AG09319 (cell line): ENCODE data around the gene ASAP2.
A peak's percentile ranks its signal among the peaks of the same experiment; 100 is the strongest.

ENCODE experiments used
- DNase-seq: peaks from one replicate; pipeline ENCODE4 v3.0.0-alpha.2; 2010; ENCODE audit warnings: low read depth; ENCODE audit errors: extremely low read depth
- CTCF ChIP-seq: IDR thresholded peaks from 2 replicates; pipeline ENCODE4 v1.5.1; 2011; ENCODE audit warnings: low read depth, mild to moderate bottlenecking, inconsistent platforms, low read length, moderate library complexity

The ASAP2 gene

DNA sequence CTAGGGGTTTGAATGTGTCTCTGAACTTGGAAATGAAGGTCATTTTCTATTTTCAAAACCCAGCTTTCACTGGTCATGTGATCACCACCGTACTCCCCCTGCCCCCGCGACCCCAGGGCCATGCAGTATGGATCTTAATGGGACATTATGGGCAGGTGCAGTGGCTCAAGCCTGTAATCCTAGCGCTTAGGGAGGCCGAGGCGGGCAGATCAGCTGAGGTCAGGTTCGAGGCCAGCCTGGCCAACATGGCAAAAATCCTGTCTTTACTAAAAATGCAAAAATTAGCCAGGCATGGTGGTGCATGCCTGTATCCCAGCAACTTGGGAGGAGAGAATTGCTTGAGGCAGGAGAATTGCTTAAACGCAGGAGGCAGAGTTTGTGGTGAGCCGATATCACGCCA is 139.4 kb downstream of the ASAP2 start:
- TF ChIP-seq CTCF, result no peak
- no peak for DNase-seq

- DNase-seq, result no peak
- no peak for TF ChIP-seq CTCF
Observed at GRCh38 chr2:9346885-9347284, 140.3 kb downstream of the ASAP2 start.

GRCh38 chr2:9347411-9347881 is 140.8 kb downstream of the ASAP2 start:
- no peak for TF ChIP-seq CTCF
- DNase-seq, result peak; percentile 75

DNA sequence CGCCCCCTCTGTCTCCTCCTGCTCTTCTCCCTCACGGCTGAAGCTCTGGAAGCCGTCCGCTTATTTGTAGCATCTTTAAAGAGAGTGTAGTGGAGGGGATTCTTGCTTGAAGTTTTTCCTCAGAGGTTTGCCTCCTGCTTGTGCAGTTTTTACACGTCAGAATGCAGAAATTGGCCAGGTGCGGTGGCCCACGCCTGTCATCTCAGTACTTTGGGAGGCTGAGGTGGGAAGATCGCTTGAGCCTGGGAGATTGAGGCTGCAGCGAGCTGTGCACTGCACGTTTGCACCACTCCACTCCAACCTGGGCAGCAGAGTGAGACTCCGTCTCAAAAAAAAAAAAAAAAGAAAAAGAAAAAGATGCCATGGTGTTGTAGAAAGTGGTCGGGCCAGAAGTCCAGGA is 147.7 kb downstream of the ASAP2 start:
- no peak for DNase-seq
- no peak for TF ChIP-seq CTCF

- no peak for DNase-seq
- TF ChIP-seq CTCF, result no peak
Observed at GRCh38 chr2:9355270-9355669, 148.7 kb downstream of the ASAP2 start.

- TF ChIP-seq CTCF, result no peak
- DNase-seq, result no peak
Observed at GRCh38 chr2:9355716-9356115, 149.1 kb downstream of the ASAP2 start.

- DNase-seq, result no peak
- no peak for TF ChIP-seq CTCF
Observed at GRCh38 chr2:9356261-9356660, 149.6 kb downstream of the ASAP2 start.
